ENCODE data around the gene ABCC2. TPM values are rescaled to one million over a fixed set of nuclear protein-coding genes. Genes with fewer than 3 reads are reported as not detected.

Gene ABCC2
- total RNA-seq, 1 donor from 2014 or later = 0.36 TPM

DNA sequence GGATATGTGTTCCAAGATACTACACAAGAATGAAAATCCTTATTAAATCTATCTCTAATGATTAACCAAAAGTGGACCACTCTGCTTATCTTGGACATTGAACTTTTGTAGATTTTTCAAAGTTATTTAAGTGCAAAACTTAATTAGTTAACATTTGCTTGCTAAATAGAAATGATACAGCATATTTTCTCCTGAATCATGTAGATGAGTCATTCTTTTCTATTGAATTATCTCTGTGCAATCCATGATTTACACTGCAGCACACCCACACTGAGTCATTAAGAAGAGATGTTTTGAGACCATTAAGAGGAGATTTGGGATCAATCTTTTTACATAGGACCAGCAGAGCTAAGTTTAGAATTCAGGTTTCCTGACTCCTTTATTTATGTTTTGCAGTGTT lies 6.6 kb upstream of the ABCC2 start:
- ATAC-seq = peak; percentile 88

DNA sequence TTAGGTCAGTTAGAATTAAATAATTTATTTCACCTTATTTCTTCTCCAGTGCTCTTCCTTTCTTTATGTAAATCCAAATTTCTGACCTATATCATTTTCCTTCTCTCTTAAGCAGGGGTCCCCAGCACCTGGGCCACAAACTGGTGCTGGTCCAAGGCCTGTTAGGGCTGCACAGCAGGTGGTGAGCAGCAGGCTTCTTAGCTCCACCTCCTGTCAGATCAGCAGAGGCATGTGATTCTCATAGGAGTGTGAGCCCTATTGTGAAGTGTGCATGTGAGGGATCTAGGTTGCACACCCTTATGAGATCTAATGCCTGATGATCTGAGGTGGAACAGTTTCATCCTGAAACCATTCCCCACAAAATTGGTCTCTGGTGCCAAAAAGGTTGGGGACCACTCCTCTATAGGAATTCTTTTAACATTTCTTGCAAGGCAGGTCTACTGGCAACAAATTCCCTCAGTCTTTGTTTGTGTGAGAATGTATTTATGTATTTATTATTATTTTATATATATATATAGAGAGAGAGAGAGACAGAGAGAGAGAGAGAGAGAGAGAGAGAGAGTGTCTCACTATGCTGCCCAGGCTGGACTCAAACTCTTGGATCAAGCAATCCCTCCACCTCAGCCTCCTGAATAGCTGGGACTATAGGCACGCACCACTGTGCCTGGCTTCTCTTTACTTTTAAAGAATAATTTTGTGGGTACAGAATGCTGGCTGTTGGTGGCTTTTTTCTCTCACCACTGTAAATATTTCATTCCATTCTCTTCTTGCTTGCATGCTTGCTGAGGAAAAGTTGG lies 4.3 kb upstream of the ABCC2 start:
- peak; percentile 50 for ATAC-seq

DNA sequence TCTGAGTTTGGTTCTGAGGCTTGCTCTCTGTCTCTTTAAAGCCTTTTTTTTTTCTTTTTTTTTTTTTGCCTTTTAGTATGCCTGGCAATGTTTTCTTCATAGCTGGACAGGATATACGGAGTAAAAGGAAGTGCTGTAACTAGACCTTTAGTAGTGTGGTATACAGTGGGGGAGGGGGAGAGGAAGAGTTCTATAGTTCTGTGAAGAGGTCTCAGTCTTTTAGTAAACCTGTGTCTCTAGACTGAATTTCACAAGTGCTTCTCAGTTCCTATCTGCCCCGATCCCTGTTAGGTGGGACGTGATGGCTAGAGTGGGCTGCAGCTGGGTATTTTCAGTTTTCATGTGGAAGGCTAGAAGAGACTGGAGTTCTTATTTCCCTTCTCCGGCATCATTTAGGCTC lies 3.1 kb upstream of the ABCC2 start:
- ATAC-seq = peak; percentile 31

DNA sequence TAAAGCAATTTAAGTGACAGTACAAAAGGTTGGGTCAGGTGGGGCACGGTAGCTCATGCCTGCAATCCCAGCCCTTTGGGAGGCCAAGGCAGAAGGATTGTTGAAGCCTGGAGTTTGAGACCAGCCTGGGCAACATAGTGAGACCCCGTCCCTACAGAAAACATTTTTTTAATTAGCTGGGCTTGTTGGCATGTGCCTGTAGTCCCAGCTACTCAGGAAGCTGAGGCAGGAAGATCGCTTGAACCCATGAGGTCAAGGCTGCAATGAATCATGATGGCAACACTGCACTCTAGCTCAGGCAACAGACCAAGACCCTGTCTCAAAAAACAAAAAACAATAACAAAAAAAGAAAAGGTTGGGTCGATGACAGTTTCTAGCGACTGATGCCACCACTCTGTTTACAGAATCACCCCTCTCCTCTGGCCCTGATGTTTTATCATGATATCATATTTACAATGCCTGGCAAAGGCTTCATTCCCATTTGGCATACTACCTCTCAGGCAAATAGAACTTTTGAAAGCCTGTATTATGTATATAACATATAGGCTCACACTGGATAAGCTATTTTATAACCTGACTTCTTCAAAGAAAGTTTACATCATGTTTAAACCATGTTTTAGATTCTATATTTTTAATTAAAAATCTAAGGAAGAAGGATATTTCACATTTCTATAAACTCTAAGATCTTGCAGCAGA lies 558 bp upstream of the ABCC2 start:
- no peak for ATAC-seq

DNA sequence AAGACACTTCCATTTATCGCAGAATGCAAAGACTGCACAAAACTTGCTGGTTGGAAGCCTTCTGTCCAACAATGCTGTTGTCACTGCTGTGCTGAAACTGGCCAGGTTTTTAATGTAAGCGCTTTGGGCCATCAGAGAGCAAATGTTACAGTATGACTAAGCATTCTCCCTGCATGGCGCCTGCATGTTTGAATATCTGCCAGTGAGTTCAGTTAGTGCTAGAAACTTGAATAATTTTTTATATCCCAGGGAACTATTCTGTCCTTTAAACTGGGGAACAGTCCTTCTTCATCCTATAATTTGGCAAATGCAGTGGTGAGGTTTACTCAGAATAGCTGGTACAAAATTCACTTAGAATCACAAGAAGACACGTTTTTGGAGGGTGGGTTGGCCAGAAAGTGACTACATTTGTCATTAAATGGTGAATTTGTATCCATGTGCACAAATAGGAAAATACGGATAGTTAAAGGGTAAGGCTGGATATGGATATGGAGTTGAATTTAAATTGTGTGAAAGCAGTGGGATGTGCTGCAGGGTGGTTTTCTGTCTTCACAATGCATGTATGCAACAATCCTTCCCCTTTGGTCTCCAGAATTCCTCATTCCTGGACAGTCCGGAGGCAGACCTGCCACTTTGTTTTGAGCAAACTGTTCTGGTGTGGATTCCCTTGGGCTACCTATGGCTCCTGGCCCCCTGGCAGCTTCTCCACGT lies 1.7 kb downstream of the ABCC2 start:
- no peak for ATAC-seq

DNA sequence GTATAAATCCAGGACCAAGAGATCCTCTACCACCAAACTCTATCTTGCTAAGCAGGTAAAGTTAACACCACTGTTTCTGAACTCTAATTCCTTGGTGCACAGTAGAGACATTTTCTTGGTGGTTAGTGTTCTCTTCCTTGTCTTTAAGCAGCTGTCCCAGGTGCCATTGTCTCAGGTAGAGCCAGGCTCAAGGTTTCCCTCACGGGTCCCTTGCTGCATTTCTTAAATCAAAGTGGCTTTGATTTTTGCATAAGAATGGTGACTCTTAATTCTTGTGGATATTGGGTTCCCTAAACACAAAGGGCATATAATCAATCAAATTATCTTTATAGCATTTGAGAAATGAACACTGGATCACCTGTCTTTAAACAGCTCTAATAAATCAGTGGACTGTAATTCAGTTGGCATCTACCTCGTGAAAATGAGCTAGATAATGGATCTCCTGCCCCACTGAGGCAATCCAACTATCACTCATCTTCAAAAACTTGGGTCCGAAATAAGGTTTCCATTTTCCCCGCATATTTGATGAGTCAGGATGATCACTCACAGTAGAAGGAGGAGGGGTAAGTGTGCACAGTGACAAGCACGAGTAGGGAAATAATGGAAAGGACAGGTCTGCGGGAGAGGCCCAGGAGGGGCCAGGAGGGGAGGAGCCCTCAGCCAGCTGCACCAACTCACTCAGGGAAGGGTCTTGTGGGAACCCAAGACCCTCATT lies 2.4 kb downstream of the ABCC2 start:
- no peak for ATAC-seq

DNA sequence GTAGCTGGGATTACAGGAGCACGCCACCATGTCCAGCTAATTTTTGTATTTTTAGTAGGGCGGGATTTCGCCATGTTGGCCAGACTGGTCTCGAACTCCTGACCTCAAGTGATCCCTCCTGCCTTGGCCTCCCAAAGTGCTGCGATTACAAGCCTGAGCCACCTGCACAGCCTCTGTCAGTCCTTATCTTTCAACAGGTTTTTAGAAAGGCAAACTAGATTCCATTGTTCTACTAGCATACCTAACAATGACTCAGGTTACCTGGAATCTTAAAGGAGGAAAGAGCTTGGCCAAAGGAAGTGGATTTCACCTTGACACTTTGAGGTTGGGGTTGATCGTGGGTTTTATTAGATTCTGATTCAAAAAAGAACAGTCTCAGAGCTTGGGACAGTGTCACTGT lies 3.2 kb downstream of the ABCC2 start:
- peak; percentile 54 for ATAC-seq

DNA sequence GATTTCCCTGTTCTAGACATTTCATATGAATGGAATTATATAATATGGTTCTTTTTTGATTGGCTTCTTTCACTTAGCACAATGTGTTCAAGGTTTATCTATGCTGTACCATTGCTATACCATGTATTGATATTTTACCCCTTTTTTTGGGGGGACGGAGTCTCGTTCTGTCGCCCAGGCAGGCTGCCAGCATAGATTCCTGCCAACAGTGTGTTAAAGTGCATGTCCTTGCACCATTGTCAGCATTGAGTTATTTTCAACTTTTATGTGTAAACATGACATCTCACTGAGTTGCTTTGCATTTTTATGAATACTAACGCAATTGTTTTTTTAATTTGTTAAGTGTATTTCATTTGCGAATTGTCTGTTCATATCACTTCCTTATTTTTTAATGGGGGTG lies 4.9 kb downstream of the ABCC2 start:
- no peak for ATAC-seq

DNA sequence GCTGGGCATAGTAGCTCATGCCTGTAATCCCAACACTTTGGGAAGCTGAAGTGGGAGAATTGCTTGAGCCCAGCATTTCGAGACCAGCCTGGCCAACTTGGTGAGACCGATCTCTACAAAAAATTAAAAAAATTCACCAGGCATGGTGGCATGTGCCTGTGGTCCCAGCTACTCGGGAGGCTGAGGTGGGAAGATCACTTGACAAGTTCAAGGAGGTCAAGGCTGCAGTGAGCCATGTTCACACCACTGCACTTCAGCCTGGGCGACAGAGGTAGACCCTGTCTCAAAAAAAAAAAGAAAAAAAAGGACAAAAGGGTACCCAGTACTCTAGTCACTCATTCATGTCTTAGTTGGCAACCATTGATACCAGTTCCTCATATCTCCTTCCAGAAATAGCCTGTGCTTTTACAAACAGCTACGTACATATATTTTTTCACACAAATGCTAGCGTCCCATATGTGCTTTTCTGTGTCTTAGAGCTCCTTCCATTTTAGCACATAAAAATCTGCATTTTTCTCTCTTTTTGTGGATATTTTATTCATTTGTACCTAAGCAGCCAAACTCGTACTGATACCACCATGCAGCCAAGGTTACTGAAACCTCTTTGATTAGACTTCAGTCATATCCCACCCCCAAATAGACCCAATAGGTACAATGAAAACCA lies 5.5 kb downstream of the ABCC2 start:
- ATAC-seq = no peak

DNA sequence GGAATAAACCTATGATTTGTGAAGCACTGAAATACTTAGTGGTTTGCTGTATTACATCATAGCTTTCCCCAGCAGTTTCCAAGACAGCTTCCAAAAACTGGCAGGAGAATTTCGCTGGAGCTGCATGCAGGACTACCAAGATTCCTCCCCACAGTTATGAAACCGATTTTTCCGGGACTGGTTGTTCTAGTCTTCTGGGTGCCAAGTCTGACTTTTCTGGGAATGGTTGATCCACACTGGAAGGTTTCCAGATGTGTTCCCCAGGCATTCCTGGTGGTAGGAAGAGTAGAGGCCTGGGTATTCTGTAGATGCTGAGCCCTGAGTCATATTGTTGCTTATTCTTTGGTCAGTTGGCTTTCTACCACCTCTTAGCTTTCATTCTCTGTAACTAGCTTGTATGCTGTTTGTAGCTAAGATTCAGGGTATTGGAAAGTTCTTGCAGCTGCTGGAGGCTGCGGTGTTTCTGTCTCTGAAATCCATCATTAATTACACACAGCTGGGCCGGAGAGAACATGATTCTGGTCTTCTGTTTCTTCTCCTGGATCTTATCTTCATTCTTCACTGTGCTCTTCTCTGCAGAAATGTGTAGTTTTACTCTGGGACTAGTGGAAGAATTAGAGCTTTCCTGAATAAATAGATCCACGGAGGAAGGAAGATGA lies 6.3 kb downstream of the ABCC2 start:
- no peak for ATAC-seq

DNA sequence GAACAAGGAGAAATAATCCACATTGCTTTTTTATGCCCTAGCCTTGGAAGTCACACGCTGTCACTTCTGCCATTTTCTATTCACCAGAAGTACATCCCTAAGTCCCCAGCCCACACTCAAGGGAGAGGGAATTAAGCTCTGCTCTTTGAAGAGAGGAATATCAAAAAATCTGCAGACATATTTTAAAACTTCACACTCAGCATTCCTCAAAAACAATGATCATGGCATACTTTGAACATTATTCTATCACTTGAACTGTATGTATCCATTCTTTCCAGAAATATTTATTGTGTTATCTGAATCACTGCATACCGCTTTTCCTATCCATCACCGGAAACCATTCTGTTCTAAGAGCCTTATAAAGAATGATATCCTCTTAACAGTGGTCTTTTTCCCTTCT lies 9.4 kb downstream of the ABCC2 start:
- no peak for ATAC-seq

DNA sequence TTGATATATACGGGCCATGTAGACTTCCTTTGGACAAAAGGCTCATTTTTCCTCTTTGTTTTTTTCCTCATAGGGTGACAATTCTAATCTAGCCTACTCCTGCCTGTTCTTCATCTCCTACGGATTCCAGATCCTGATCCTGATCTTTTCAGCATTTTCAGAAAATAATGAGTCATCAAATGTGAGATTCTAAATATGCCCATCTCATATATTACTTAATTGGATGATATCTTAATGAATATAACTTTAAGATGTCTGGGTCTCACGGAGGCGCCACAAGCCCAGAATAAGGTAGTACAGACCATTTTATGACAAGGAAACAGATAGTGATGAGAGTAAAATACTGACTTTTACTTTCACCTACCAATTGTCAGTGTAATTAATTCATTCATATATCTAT lies 11.4 kb downstream of the ABCC2 start:
- no peak for ATAC-seq

DNA sequence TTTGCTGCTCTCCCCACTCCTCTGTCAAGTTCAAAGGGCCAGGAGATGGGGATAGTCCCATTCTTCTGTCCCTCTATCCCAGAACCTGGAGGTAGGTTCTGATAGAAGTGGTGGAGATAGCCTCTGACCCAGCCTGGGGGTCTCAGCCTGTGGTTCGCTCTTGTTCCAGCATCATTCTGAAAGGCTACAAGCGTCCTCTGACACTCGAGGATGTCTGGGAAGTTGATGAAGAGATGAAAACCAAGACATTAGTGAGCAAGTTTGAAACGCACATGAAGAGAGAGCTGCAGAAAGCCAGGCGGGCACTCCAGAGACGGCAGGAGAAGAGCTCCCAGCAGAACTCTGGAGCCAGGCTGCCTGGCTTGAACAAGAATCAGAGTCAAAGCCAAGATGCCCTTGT lies 14.5 kb downstream of the ABCC2 start:
- no peak for ATAC-seq

DNA sequence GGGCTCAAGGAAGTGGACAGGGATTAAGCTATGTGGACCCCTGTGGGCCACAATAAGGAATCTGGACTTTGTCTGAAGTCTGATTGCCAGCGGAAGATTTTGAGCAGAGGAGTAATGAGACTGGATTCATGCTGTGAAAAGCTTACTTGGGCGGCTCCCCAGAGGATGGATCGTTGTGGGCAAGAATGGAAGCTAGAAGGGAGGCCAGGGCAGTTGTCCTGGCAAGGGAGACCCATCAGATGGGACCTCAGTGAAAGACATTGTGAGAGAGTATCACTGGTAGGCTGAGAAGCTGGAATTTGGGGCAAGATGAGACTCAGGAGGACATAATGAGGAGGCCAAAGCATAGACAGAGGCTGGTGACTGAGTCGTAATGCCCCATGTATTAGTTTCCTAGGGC lies 15.6 kb downstream of the ABCC2 start:
- no peak for ATAC-seq

DNA sequence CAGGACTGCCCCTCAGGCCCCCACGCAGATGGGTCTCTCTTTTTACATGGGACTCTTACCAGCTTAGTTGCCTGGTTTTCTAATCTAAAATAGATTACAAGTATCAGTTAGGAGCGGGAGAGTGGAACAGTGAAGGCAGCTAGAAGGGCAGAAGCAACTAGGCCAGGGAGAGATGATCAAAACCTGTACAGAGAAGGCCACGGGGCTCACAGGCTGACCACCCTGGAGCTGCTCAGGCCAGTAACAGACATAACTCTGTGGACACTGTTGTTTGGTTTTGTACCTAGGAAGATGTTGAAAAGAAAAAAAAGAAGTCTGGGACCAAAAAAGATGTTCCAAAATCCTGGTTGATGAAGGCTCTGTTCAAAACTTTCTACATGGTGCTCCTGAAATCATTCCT lies 16.5 kb downstream of the ABCC2 start:
- ATAC-seq = no peak

DNA sequence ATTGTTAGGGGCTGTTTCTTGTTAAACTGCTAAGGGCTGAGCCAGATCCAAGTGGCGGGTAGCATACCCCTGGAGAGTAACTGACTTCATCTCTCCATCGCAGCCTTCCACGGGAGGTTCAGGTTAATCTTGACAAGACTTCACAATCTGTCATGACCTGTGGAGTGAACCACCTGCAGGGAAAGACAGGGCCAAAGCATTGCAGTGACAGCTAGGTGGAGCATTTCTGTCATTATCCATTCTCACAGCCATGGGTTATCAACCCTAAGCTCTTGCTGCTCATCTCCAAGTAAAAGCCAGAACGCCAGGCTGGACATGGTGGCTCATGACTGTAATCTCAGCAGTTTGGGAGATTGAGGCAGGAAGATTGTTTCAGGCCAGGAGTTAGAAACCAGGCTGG lies 17.2 kb downstream of the ABCC2 start:
- ATAC-seq = no peak

DNA sequence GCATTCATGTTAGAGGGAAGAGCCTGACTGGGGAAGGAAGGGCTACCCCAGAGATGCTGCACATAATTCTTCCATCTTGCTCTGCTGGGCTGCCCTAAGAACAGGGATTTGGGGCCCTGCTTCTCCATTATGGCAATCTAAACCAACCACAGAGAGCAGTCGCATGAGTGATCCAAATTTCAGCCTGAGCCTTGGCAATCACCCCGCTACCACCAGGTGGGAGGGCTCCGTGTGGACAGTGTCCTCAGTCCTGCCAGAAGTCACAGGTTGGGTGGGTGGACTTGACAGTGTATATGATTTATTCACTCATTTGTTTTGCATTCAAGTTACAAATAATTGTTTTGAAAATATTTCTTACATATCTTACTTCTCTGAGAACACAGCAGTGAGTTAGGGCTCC lies 22.0 kb downstream of the ABCC2 start:
- ATAC-seq = no peak

DNA sequence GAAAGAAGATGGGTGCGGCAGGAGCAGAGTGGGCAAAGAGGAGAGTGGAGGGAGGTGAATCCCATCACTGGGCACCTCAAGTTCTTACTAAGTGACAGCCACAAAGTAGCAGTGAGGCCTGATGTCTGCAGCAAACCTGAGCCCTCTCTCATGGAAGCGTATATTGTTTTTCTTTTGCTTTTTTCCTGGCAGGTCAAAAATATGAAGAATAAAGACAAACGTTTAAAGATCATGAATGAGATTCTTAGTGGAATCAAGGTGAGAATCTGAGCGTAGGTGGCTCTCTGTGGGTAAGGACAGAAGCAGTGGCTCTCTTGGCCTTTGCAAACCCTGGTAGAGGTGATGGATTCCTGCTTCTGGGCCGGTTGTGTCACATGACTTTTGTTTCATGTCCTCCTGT lies 22.8 kb downstream of the ABCC2 start:
- ATAC-seq = no peak

DNA sequence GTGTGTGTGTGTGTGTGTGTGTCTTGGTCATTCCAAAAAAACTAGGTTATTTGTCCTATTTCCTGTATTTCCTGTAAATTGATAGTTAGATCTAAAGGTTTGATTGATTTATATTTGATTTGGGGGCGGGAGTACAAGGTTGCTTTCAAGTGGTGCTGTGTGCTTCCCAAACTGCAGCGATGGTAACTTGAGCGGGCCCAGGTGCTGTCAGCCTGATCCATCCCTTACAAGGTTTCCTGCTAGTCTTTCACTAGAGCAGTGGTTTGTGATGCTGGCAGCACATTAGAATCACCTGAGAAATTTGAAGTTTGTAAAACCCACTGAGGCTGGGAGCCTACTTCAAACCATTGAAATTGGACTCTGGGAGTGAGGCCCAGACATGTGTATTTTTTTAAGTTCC lies 23.7 kb downstream of the ABCC2 start:
- no peak for ATAC-seq

DNA sequence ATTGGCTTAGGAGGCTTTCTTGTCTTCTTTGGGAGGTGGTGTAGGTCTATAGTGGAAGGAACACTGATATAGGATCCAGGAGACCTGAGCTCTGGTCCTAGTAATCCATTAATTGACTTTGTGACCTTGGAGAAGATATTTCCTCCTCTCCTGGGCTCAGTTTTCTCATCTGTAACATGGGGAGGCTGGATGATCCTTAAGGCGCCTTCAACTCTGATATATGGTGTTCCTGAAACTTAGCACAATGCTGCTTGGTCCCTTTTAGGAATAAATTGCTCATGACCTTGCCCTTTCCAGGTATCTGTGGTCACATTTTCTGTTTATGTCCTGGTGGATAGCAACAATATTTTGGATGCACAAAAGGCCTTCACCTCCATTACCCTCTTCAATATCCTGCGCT lies 25.3 kb downstream of the ABCC2 start:
- no peak for ATAC-seq

DNA sequence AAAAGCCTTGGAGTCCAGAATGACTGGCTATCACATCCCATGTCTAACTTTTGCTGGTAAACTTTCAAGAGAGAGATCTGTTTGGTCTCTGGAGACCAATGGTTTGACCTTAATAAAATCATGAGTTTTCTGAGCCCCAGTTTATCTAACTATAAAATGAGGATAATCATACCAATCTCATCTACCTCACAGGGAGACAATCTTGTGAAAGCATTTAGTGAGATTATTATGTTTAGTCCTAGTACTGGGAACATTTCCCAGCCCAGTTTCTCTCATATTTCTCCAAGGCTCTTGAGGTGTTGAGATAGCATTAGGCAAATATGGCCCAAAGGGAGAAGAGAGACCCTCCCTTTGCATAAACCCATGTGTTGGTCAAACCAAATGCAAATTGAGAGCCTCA lies 25.8 kb downstream of the ABCC2 start:
- no peak for ATAC-seq

DNA sequence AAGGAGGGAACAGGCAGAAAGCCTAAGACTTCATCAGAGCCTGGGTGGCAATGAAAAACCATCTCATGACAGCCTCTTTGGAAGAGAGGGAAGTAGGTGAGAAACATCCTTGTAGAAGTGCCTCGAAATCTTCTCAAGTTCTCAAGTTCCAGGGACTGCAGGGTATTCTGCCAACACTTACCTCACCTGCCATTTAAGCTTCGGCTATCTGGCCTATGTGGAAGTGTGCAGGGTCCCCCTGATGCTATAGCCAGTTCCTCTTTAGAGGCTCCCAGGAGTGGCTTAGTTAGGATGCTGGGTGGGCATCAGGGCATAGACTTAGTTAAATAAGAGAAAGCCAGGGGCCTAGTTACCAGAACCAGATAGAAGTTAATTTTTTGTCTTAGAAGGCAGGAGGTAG lies 27.0 kb downstream of the ABCC2 start:
- ATAC-seq = no peak

All from esophagus mucosa (tissue), 1 donor.